Sigmoid colon (tissue), 7 donors: ENCODE results near the gene ARHGAP10. TPM values are rescaled to one million over a fixed set of nuclear protein-coding genes. Genes with fewer than 3 reads are reported as not detected.

ENCODE experiments used
- DNase-seq: peaks from one replicate; pipeline ENCODE4 v3.0.0-alpha.2; 2019
- H3K27ac ChIP-seq, 4 donors: fragments of 200-600 bp; sonication (generic); one replicate each; pipeline ENCODE4 v1.5.1; 2016 to 2019; ENCODE audit warnings: mild to moderate bottlenecking in 1 of 4
- H3K27me3 ChIP-seq, 3 donors: fragments of 200-600 bp; sonication (generic); one replicate each; pipeline ENCODE4 v1.5.1; 2019; ENCODE audit warnings: mild to moderate bottlenecking in 1 of 3
- H3K36me3 ChIP-seq, 4 donors: fragments of 200-600 bp; sonication (generic); one replicate each; pipeline ENCODE4 v1.5.1; 2016 to 2019
- H3K4me1 ChIP-seq, 4 donors: fragments of 200-600 bp; sonication (generic); one replicate each; pipeline ENCODE4 v1.5.1; 2017 to 2019
- H3K4me3 ChIP-seq, 4 donors: fragments of 200-600 bp; sonication (generic); one replicate each; pipeline ENCODE4 v1.5.1; 2017 to 2019; ENCODE audit warnings: mild to moderate bottlenecking in 2 of 4, moderate library complexity in 1 of 4
- H3K9me3 ChIP-seq, 4 donors: fragments of 200-600 bp in 3 of 4; sonication (generic) in 3 of 4; one replicate each; pipeline versions ENCODE4 v1.5.1 to v1.6.1; 2013 to 2019
- EP300 ChIP-seq, 4 donors: sonication (generic); formaldehyde crosslinking; IDR thresholded peaks; one replicate each; pipeline ENCODE4 v1.6.1; 2017; ENCODE audit warnings: antibody characterized with exemption in 4 of 4
- POLR2A ChIP-seq, 2 donors: fragments of 450-650 bp; IDR thresholded peaks; one replicate each; pipeline ENCODE4 v1.6.1; 2016; ENCODE audit warnings: antibody characterized with exemption in 2 of 2, mild to moderate bottlenecking in 2 of 2, moderate library complexity in 2 of 2
- POLR2AphosphoS5 ChIP-seq, 4 donors: sonication (generic); formaldehyde crosslinking; IDR thresholded peaks; one replicate each; pipeline ENCODE4 v1.6.1; 2017; ENCODE audit warnings: antibody characterized with exemption in 4 of 4
- WGBS, 2 donors: extraction: QIAGEN DNeasy Blood & Tissue Kit; methylation state at CpG; one replicate each; pipeline ENCODE4 v1.1.7; 2013; 5-methylcytosine and 5-hydroxymethylcytosine counted together
- intact Hi-C: fragments of 100-400 bp; cut with DNase I; formaldehyde crosslinking; loops from one replicate; pipeline ENCODE4 v1.15.1; 2023
- polyA plus RNA-seq, 3 donors: library from polyadenylated mRNA; stranded (reverse); fragments of 200-250 nt; gene quantifications; one replicate each; pipeline ENCODE4 v1.2.3, GENCODE V29; 2013
- total RNA-seq, 4 donors: library from RNA; depleted of rRNA; stranded (reverse); fragments of >200 nt; gene quantifications; one replicate each; pipeline ENCODE4 v1.1.0, GENCODE V29; 2016
- TF ChIP-seq, protein P1 (sequence below), 4 experiments: fragments of 450-650 bp in 3 of 4; fragments of 200-600 bp in 1 of 4; IDR thresholded peaks; one replicate each; pipeline ENCODE4 v1.5.1; 2016 to 2019; ENCODE audit warnings: antibody characterized with exemption in 4 of 4, mild to moderate bottlenecking in 3 of 4, moderate library complexity in 2 of 4
- donor health status: healthy with polysubstance abuse.
- donor health status: Bipolar disorder and iron deficiency.
- donor health status: healthy.

The ARHGAP10 gene
- total and polyA plus RNA-seq, 7 donors = 3.0 to 158 (median 123) TPM

DNA sequence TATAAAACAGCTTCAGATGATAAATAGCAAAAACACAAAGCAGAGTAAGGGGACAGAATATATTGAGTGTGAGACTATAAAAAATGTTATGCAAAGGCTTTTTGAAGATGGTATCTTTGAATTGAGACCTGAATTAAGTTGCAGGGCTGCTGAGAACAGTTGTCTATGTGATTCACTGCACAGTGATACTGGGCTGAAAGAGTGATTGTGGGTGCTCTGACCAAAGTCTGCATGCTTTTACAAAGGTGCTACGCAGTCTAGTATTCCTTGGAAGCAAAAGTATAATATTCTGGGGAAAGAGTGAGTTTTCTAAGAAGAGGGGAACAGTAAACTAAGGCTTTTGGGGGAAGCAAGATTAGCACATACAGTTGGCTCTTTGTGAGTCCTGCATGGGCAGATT is 234.0 kb downstream of the ARHGAP10 start:
- Histone ChIP-seq H3K9me3 (no peaks in the 10 kb centered on the region), H3K36me3 (peaks cover 0 to 35% (median 9%) of the 10 kb centered on the region in 4 donors), H3K27me3 (no peaks in the 10 kb centered on the region), H3K27ac (no peak overlapping the region), H3K4me3 (no peak overlapping the region), H3K4me1 (peaks cover 0 to 45% (median 35%) of the 10 kb centered on the region in 4 donors)
- DNase-seq = no peak
- intact Hi-C loops = no loop called here
- TF ChIP-seq POLR2A (IDR thresholded peaks at IDR 0.05) = no peak
- TF ChIP-seq, protein P1, sequence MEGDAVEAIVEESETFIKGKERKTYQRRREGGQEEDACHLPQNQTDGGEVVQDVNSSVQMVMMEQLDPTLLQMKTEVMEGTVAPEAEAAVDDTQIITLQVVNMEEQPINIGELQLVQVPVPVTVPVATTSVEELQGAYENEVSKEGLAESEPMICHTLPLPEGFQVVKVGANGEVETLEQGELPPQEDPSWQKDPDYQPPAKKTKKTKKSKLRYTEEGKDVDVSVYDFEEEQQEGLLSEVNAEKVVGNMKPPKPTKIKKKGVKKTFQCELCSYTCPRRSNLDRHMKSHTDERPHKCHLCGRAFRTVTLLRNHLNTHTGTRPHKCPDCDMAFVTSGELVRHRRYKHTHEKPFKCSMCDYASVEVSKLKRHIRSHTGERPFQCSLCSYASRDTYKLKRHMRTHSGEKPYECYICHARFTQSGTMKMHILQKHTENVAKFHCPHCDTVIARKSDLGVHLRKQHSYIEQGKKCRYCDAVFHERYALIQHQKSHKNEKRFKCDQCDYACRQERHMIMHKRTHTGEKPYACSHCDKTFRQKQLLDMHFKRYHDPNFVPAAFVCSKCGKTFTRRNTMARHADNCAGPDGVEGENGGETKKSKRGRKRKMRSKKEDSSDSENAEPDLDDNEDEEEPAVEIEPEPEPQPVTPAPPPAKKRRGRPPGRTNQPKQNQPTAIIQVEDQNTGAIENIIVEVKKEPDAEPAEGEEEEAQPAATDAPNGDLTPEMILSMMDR (IDR thresholded peaks at IDR 0.05) = no peak
- no peak for TF ChIP-seq POLR2AphosphoS5 (IDR thresholded peaks at IDR 0.05)
- no peak for TF ChIP-seq EP300 (IDR thresholded peaks at IDR 0.05)
- WGBS, 2 donors = 26 to 84% methylated on average over 1 of the region's 1 CpG

DNA sequence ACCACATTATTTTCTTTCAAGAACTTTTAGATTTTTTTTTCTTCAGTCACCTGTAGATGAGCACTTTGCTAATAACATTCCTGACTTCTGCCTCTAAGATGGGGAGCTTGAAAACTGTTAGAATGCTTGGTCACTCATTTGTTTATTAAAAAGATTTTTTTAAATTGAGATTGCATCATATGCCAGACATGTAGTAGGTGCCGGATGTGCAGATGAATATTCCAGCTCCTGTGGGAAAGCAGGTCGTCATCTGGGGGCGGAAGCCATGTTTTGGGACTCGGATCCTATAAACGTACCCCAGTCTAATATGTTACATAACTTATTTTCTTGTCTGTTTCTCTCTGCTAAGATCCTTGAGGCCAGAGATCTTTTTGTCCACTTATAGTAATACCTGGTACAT is 236.8 kb downstream of the ARHGAP10 start:
- no peak for DNase-seq
- Histone ChIP-seq H3K4me3 (no peak overlapping the region), H3K4me1 (peaks cover 0 to 50% (median 42%) of the 10 kb centered on the region in 4 donors), H3K9me3 (no peaks in the 10 kb centered on the region), H3K27me3 (no peaks in the 10 kb centered on the region), H3K27ac (peak overlapping the region in 3 of 4 donors; percentile 62 to 70 (median 66)), H3K36me3 (peaks cover 0 to 31% (median 9%) of the 10 kb centered on the region in 4 donors)
- WGBS, 2 donors = 89 to 92% methylated on average over 5 of the region's 5 CpGs
- TF ChIP-seq, protein P1 (IDR thresholded peaks at IDR 0.05) = no peak
- no peak for TF ChIP-seq POLR2A (IDR thresholded peaks at IDR 0.05)
- no peak for TF ChIP-seq POLR2AphosphoS5 (IDR thresholded peaks at IDR 0.05)
- no peak for TF ChIP-seq EP300 (IDR thresholded peaks at IDR 0.05)
- intact Hi-C loops = no loop called here

DNA sequence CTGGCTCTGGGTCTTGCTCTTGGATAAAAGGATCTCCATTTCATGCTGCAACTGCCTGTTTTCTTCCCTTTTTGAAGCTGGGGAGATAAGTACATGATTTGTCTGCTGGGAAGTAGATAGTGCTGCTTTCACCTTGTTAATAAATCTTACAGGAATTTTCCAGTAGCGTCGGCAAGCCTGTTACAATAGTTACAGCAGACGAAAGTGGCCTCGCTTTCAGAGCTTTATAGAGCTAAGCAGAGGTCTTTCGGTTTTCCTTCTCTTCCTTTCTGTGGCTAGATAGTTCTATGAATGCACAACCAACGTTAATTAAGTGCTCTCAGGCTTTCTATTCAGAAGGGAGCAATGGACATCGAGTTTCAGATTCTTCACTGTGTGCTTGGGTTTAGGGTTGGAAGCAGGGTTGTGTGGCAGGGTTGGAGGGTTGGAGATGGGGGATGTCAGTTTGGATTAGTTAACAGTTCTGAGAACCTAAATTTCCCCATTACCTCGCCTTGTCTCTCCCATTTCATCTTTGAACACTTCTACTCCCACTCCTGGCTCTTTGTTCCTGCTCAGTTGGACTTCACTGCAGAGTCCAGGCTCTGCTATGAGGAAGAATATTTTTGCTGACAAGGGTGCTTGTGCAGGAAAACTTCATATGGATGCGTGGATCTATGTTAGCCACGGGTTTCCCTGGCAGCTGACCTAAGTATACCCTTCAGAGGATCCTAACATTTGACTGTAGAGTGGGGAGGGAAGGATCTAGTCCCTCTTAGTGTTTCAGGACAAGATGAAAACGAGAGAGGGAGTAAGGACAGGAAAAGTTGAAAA is 237.9 kb downstream of the ARHGAP10 start:
- peaks cover 0 to 23% (median 8%) of the 10 kb centered on the region in 4 donors for H3K36me3 ChIP-seq
- intact Hi-C loops = no loop called here
- TF ChIP-seq POLR2AphosphoS5 (IDR thresholded peaks at IDR 0.05) = peak in 3 of 4 donors; percentile 13 to 26 (median 15)
- no peak for TF ChIP-seq EP300 (IDR thresholded peaks at IDR 0.05)
- TF ChIP-seq, protein P1 (IDR thresholded peaks at IDR 0.05) = no peak
- no peak for TF ChIP-seq POLR2A (IDR thresholded peaks at IDR 0.05)
- no peaks in the 10 kb centered on the region for H3K9me3 ChIP-seq
- peak overlapping the region in 3 of 4 donors; percentile 62 to 70 (median 66) for H3K27ac ChIP-seq
- peak overlapping the region in 3 of 4 donors; percentile 4 to 7 (median 6) for H3K4me3 ChIP-seq
- 60 to 82% methylated on average over 11 of the region's 11 CpGs for WGBS, 2 donors
- no peaks in the 10 kb centered on the region for H3K27me3 ChIP-seq
- peaks cover 0 to 46% (median 38%) of the 10 kb centered on the region in 4 donors for H3K4me1 ChIP-seq
- no peak for DNase-seq

GRCh38 chr4:147971116-147971515 is 239.2 kb downstream of the ARHGAP10 start:
- DNase-seq = no peak
- TF ChIP-seq POLR2AphosphoS5 (IDR thresholded peaks at IDR 0.05) (no peak), POLR2A (IDR thresholded peaks at IDR 0.05) (no peak), EP300 (IDR thresholded peaks at IDR 0.05) (no peak)
- Histone ChIP-seq H3K27ac (peak overlapping the region in 2 of 4 donors; percentile 14 to 66), H3K9me3 (no peaks in the 10 kb centered on the region), H3K4me3 (no peak overlapping the region), H3K27me3 (no peaks in the 10 kb centered on the region), H3K36me3 (peaks cover 0 to 15% (median 5%) of the 10 kb centered on the region in 4 donors), H3K4me1 (peaks cover 0 to 59% (median 49%) of the 10 kb centered on the region in 4 donors)
- 95% methylated on average over 4 of the region's 4 CpGs for WGBS, 2 donors
- intact Hi-C loops = no loop called here

- Histone ChIP-seq H3K36me3 (no peaks in the 10 kb centered on the region), H3K27me3 (no peaks in the 10 kb centered on the region), H3K4me3 (no peak overlapping the region), H3K27ac (no peak overlapping the region), H3K4me1 (peaks cover 0 to 52% (median 38%) of the 10 kb centered on the region in 4 donors), H3K9me3 (no peaks in the 10 kb centered on the region)
- DNase-seq = no peak
- WGBS, 2 donors = 85 to 93% methylated on average over 3 of the region's 3 CpGs
- intact Hi-C loops = no loop called here
- TF ChIP-seq POLR2AphosphoS5 (IDR thresholded peaks at IDR 0.05) (no peak), POLR2A (IDR thresholded peaks at IDR 0.05) (no peak), EP300 (IDR thresholded peaks at IDR 0.05) (no peak)
- TF ChIP-seq, protein P1 (IDR thresholded peaks at IDR 0.05) = no peak
Measured at GRCh38 chr4:147975325-147975724, 243.4 kb downstream of the ARHGAP10 start.
